ENCODE measurements around the gene CCDC154.
A peak's percentile ranks its signal among the peaks of the same experiment; 100 is the strongest.
"Not testable (repeated sequence)": the region's sequence is repeated elsewhere in the genome, so short reads cannot be mapped to it uniquely, and the experiment has no call there.

The CCDC154 gene

GRCh38 chr16:1443980-1444729 lies at the start of gene CCDC154:
Gene CCDC154, minus strand, starts transcription at chr16:1444556. Its CDS starts 234 bp downstream, at chr16:1444322.
- DNase-seq (ENCODE audit: low read depth): no peak

- peak; percentile 47 for DNase-seq (ENCODE audit: low read depth)
These were observed 49.4 kb upstream of the CCDC154 start for GRCh38 chr16:1493746-1494094.

GRCh38 chr16:1492923-1493745 lies 48.8 kb upstream of the CCDC154 start, which contains the start of gene TELO2:
Gene TELO2, plus strand, starts transcription at chr16:1493360. Its CDS starts 922 bp downstream, at chr16:1494282.
- peak; percentile 79 for DNase-seq (ENCODE audit: low read depth)

- DNase-seq (ENCODE audit: low read depth): no peak
These were observed 47.9 kb upstream of the CCDC154 start for GRCh38 chr16:1492082-1492922.

GRCh38 chr16:1491327-1491726 lies 47.0 kb upstream of the CCDC154 start:
- no peak for DNase-seq (ENCODE audit: low read depth)

GRCh38 chr16:1489077-1489476 lies 44.7 kb upstream of the CCDC154 start:
- no peak for DNase-seq (ENCODE audit: low read depth)

GRCh38 chr16:1488619-1489018 lies 44.3 kb upstream of the CCDC154 start, which contains the start of gene PTX4:
Gene PTX4, minus strand, starts transcription at chr16:1488944. Its CDS starts 35 bp downstream, at chr16:1488909.
- no peak for DNase-seq (ENCODE audit: low read depth)

GRCh38 chr16:1488054-1488601 lies 43.8 kb upstream of the CCDC154 start:
- DNase-seq (ENCODE audit: low read depth): no peak

GRCh38 chr16:1487395-1488053 lies 43.2 kb upstream of the CCDC154 start:
- no peak for DNase-seq (ENCODE audit: low read depth)

- DNase-seq (ENCODE audit: low read depth): no peak
These were observed 42.4 kb upstream of the CCDC154 start for GRCh38 chr16:1486551-1487390.

GRCh38 chr16:1485847-1486496 lies 41.6 kb upstream of the CCDC154 start:
- DNase-seq (ENCODE audit: low read depth): no peak

GRCh38 chr16:1481906-1482835 lies 37.8 kb upstream of the CCDC154 start:
- DNase-seq (ENCODE audit: low read depth): peak; percentile 76

GRCh38 chr16:1478937-1479336 lies 34.6 kb upstream of the CCDC154 start:
- DNase-seq (ENCODE audit: low read depth): not testable (repeated sequence)

GRCh38 chr16:1477033-1477432 lies 32.7 kb upstream of the CCDC154 start:
- DNase-seq (ENCODE audit: low read depth): no peak

GRCh38 chr16:1475552-1476114 lies 31.3 kb upstream of the CCDC154 start:
- DNase-seq (ENCODE audit: low read depth): no peak

GRCh38 chr16:1474796-1475551 lies 30.6 kb upstream of the CCDC154 start, which contains the start of gene CLCN7:
Gene CLCN7, minus strand, starts transcription at chr16:1475028. Its CDS starts 54 bp downstream, at chr16:1474974.
- peak; percentile 83 for DNase-seq (ENCODE audit: low read depth)

- peak; percentile 18 for DNase-seq (ENCODE audit: low read depth)
These were observed 29.9 kb upstream of the CCDC154 start for GRCh38 chr16:1474082-1474795.

Data from ELR (cell line).